GM21619 (cell line): ENCODE data around the gene TBXT.
"Not testable (repeated sequence)": the region's sequence is repeated elsewhere in the genome, so short reads cannot be mapped to it uniquely, and the experiment has no call there.

Experiments used
- ATAC-seq: cut with Tn5 transposase; IDR thresholded peaks from one replicate; pipeline ENCODE4 v1.9.1; 2021; ENCODE audit not compliant: unreplicated experiment

Gene TBXT, protein sequence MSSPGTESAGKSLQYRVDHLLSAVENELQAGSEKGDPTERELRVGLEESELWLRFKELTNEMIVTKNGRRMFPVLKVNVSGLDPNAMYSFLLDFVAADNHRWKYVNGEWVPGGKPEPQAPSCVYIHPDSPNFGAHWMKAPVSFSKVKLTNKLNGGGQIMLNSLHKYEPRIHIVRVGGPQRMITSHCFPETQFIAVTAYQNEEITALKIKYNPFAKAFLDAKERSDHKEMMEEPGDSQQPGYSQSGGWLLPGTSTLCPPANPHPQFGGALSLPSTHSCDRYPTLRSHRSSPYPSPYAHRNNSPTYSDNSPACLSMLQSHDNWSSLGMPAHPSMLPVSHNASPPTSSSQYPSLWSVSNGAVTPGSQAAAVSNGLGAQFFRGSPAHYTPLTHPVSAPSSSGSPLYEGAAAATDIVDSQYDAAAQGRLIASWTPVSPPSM

DNA sequence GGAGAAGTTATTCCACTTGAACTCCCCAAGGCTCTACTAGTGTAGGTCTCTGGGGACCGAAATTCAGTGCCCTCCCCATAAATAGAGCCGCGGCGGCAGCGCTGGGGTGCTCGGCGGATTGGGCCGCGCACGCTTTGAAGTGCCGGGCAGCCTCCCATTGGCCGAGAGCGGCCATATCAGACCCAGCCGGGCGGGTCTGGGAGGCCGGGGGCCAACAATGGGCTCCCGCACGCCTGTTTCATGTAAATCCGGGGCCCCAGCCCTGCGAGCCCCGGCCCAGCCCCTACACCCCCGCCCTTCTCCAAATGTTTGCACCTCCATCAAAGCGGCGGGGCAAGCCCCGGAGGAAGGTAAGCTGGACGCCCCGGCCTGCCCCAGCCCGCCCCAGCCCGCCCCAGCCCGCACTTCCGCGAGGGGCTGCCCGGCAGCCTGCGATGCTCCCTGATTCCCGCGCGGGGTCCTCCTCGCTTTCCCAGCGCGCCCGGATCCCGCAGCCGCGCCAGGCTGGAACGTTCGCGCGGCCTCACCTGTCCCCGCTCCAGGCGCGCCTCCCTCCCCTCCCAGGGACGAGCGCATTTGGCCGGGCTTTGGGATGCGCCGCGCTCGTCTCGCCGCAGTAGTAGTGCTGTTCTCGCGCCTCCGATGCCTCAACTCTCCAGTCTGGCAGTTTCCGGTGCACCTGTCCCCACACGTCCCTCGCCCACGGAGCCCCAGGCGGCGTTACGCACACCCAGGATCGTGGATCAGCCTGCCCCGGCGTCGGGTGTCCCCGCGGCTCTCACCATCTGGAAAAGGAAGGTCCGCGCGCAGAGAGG, at the start of gene TBXT:
Gene TBXT, minus strand, starts transcription at position 51 of the 815 bp plus-strand sequence. CDS start 260 bp downstream, outside the sequence.
- ATAC-seq: no peak

DNA sequence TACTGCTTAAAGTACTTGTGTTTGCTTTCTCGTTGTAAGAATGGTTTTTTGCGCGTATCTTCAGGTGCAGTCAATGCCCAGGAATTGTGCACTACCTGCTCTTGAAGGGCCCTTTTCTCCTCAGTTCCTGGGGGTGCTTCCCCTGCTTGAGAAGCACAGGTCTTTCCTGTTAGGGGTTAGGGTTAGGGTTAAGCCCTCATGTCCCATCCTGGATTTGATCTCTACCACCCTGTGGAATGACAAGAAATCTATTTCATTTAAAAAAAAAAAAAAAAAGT, 39.6 kb upstream of the TBXT start:
- no peak for ATAC-seq

DNA sequence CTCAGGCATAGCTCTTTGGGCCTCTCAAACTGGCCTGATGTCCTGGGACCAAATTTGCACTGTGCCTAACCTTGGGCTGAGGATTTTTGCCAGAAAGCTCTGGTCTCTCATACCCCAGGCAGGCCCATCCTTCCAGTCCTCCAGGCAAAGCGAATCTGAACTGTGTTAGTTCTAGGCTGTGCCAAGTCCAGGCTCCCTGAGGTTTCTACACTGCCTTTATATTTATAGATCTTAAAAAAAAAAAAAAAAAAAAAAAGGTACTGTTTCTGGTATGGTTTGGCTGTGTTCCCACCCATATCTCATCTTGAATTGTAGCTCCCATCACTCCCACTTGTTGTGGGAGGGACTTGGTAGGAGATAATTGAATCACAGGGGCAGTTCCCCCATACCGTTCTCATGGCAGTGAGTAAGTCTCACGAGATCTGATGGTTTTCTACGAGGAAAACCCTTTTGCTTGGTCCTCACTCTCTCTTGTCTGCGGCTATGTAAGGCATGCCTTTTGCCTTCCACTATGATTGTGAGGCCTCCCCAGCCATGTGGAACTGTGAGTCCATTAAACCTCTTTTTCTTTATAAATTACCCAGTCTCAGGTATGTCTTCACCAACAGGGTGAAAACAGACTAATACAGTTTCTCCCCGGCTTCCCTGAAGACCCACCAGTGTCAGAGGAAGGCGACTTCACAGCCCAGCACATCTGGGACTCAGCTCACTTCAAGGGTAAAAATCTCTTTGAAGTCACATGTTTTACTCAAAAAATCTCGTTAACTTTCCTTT, 39.0 kb upstream of the TBXT start:
- no peak for ATAC-seq

DNA sequence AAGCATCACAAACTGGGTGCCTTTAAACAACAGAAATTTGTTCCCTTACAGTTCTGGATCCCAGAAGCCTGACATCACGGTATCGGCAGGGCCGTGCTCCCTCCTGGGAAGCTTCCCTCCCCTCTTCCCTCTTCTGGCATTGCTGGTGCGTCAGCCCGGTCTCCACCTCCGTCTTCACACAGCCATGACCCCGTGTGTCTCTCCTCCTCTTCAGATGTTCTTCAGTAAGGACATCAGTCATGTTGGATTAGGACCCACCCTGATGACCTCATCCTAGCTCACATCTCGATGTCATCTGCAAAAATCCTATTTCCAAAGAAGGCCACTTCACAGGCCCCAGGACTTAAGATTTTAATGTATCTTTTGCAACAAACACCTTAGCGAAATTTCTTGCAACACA, 38.4 kb upstream of the TBXT start:
- no peak for ATAC-seq

DNA sequence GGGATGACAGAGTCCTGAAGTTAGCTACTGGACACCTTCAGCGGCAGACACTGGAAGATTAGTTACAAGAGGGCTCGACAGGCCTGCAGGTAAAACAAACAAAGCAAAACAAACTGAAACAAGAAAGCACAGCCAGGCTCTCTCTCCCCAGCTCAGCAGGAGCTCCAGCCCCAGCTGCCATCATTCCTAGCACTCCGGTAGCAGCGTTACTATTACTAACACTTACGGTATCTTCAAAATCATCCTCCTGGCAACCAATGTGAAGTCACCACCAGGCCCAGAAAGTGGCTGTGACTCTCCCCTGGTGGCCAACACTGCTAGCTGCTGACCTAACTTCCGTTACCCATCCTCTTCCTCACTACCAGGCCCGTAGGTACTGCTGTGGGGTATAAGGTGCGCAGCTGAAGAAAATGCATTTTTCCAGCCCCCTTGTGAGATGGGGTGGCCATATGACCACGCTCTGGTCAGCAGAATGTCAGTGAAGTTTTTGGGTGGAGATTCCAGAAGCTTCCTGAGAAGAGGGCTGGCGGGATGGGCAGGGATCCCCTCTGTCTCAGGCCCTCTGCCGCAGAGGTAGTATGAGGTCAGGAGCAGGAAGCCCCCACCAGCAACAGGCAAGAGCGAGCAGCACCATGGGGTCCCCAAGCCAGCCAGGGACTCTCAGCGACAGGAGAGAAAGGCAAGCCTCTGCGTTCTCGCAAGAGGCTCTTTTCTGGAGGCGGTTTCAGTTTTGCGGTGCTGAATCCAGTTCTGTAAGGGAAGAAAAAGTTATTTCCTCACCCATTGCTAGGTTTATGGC, 37.4 kb upstream of the TBXT start:
- no peak for ATAC-seq

DNA sequence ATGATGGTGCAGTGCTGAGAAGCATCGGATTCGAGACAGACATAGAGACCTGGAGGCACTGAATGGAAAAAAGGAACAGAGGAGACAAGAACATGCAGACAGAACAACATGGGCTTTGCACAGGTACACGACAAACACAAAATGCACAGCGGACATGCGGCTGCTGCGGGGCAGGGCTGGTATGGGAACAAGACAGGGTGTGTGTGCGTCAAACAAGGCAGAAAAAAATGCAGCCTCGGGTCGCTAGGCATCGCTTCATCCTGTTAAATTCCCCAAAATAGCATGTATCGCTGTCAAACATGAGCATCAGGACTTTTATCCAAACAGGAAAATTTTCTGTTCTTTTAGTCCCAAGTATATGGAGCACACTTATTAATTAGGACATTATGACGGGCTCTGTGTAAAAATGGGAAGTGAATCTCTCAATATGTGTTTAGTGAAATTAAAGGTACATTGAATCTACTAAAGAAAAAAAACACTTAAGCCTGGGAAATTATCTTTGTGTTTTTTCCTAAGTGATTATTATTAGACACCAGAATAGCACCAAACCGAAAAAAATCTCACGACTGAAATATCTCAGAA, 36.1 kb upstream of the TBXT start:
- no peak for ATAC-seq

DNA sequence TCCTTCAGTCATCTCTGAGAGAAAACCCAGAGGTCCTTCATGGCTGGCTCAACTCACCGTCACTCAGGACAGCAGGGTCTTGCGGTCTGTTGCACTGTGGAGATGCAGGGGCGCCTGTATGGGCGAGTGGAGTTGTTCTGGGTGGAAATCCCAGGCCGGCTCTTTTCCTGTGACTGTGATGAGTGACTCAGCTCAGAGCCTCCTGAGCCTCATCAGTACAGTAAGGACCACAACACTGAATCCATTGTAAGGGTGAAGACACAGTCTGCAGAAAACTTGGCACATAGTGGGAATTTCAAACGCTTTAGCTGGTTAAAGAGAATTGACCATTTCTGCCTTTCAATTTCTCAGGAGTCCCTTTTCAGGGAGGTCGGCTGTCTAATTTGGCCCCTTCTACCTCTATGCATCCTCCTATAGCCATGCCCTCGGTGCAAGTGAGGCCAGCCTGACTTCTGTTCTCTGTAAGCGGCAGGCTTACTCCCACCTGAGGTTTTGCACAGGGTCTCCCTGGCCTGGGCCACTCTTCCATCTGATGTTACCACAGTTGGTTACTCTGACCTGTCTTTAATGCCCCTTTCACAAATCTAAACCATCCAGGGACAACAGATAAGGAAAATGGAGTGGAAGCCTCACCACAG, 35.5 kb upstream of the TBXT start:
- no peak for ATAC-seq

DNA sequence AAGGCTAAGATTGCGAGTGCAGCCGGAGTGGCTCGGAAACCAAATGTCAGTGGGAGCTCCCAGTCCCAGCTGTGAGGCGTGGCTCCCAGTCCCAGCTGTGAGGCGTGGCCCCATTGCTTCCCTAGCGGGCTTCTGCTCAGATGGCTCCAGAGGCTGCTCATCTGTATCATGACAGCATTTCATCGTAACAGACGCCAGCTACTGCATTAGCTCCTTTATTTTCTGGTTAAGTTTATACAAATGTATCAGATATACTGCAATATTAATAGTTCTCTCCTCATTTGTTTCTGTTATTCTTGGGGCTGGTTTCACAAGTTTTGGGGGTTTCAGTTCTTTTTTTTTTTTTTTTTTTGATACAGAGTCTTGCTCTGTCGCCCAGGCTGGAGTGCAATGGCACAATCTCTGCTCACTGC, 34.7 kb upstream of the TBXT start:
- ATAC-seq: peak; percentile 64

DNA sequence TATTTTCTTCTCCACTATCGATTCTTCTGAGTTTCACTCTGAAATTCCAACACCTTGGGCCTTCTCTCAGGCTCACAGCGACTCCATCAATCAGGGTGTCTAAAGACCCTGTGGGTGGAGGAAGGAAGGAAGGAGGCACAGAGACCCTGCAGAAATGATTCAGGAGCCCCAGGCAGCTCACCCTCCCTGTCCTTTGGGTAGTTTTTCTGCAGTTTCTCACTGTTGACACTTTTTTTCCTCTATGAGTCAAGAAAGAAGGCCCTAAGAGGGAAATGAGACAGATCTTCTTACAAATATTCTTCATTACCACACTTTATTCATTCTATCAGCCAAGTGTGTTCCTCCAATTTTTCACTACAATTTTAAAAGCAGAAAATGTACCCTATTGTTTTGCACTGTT, 34.2 kb upstream of the TBXT start:
- peak; percentile 3 for ATAC-seq

DNA sequence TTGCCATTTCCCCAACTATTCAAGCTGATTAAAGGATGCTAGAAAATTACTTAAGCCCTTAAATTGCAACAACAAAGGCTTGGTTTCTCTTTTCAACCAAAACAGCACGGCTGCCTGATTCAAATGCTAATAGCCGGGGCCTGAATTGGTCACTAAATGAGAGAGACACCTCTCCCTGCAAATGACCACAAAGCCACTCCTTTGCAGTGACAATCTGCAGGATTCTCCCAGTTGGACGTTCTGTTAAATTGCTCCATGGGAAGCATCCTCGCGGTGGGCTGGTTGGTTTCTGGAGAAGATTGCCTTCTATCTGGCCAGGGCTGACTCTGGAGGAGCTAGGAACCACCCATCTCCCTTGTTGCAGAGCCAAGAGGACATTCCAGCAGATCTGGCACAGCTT, 29.7 kb upstream of the TBXT start:
- ATAC-seq: no peak

DNA sequence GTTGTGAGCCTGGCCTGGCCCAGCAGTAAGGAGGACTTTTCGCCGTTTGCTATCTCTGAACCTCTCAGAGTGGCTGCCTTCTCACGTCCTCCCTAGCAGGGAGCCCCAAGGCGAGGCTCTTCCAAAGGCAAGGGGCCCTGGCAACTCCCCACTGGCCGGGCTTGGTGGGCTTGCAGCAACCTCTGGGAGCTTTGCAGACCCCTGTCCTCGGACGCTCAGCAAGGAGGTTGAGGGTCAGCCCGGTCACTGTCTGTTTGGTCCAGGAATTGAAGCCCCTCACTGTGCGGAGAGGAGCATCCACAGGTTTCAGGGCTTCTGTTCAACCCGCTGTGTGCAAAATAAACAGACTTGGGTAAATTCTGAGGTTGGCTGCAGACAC, 28.2 kb upstream of the TBXT start:
- no peak for ATAC-seq

DNA sequence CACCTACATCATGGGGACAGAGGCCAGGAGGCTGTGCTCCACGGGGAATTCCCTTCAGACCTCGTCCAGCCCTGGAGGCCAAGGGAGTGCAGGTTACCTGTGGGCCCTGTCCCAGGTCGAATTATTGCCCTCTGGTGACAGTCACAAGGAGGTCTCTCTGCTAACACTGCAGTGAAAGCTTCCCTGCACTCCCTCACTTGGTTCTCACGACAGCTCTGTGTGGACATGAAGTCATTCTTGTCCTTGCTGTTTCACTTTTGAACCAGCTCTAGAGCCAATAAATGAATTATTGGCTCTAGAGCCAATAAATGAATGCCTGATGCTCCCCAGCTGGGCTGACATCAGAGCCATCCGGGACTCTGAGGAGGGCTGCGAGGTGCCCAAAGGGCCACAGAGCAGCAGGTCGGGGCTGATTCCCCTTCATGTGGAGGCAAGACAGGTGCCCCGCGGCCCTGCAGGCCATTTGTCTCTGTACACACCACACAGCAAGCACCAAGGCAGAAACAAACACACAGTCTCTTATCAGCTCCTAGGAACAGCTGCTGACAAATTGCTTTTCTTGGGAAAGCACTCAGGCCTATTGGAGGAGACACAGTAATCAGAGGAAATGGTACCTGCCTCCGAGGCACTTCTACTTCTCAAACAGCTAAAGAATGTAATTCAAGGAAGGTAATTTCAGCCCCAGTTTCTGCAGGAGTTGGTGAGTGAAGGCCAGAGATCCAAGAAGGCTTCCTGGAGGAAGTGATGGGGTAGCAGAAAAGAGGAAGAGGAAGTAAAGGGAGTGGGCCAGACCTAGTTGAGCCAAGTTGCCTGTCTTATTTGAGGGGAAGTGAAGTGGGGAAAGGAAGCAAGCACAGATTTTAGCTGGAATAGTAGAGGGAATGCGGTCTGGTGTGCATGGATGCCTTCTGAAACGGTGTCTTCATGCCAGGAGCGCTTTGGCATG, 27.5 kb upstream of the TBXT start:
- ATAC-seq: no peak

DNA sequence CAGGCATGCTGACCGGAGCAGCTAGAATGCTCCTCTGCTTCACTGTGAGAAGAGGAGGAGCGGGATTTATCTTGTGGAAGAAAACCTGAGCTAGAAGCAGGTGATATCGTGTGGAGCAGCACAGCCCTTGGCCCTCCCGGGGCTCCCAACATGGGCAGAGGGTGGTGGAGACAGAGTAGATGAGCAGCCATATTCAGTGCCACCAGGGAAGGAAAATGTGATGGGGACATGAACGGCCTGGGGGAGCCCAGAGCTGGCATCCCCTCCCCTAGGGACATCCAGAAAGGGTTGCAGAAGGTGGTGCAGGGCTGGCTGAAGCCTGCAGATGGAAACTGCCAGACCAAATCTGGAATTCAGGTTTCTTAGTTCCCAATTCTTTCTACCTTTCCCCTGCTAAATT, 24.9 kb upstream of the TBXT start:
- ATAC-seq: no peak

DNA sequence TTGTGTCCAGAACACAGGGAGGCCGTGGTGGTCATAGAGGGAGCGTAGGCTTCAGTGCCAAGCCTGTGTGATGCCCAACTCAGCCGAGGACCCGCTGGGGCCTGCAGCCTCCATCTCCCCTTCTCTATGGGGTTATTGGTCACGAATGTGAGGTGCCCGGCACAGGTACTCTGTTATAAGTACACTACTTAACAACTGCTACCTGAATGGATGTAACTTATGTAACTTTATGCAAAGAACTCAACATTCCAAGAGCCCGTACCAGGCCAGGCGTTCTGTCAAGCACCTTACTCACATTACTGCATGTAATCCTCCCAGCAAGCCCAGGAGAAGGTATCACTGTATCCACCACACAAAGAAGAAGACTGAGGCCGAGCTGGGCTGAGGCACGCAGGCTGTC, 24.5 kb upstream of the TBXT start:
- no peak for ATAC-seq

DNA sequence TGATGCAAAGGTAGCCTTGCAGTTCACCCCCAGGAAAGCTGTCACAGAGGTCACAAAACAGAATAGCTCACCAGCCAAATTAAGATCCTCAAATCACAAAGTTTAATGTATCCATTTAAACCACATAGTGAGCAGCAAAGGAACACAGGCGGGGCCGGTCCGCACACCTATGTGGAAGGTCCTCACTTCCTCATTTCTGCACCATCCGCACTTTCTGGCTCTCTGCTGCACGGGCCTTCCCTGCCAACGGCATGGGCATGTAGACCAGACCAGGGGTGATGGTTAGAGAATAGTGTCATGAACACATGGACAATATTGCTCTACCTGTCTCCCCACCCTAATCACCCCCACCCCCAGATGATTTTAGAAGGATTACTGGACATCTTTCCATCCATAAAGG, 12.1 kb upstream of the TBXT start:
- ATAC-seq: no peak

DNA sequence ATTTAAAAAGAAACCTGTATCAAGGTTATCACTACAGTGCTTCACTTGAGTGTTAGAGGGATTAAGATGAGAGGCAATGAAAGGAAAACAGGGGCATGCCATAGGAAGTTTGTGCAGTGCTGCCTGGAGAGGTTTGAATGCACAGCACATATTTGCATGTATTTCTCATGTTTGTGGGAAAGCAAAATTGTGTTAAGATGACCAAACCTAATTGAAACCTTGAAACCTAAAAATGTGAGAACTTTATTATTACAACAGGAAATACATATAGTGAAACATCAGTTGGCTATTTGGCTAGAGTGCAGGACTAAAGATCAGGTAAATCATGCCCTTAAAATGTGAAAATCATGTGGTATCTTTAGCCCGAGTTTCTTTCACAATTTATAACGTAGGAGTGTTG, 8.5 kb upstream of the TBXT start:
- ATAC-seq: no peak

DNA sequence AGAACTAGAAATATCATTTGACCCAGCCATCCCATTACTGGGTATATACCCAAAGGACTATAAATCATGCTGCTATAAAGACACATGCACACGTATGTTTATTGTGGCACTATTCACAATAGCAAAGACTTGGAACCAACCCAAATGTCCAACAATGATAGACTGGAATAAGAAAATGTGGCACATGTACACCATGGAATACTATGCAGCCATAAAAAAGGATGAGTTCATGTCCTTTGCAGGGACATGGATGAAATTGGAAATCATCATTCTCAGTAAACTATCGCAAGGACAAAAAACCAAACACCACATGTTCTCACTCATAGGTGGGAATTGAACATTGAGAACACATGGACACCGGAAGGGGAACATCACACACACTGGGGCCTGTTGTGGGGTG, 7.4 kb upstream of the TBXT start:
- ATAC-seq: not testable (repeated sequence)

DNA sequence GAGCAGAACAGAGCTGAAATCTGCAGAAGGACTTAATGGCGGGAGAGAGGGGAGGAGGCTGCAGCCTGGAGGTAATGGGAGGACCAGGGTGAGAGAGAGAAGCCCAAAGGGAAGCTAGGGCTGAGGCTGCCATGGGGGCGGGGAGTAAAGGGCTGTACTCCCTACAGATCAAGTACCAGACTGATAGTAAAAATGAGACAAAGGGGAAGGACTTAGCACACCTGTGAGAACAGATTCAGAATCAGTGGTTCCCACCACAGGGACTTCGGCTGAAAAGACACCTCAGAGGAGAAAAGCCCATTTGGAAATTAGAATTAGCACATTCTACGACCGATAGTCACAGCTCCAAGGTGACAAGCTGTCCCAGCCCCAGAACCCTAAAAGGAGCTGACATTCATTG, 6.4 kb upstream of the TBXT start:
- no peak for ATAC-seq
